HepG2 (cell line): ENCODE results near the gene CMTM4. TPM values are rescaled to one million over a fixed set of nuclear protein-coding genes. Genes with fewer than 3 reads are reported as not detected.

Experiments used
- AKAP8 ChIP-seq: sonication (generic); formaldehyde crosslinking; IDR thresholded peaks from 2 replicates; pipeline ENCODE4 v1.5.1; 2020; ENCODE audit warnings: mild to moderate bottlenecking, missing genetic modification reagents
- ARNT ChIP-seq: fragments of 450-650 bp; IDR thresholded peaks from 2 replicates; pipeline ENCODE4 v1.6.1; 2017
- DPF2 ChIP-seq: sonication (generic); formaldehyde crosslinking; IDR thresholded peaks from 2 replicates; pipeline ENCODE4 v1.4.0; 2020; ENCODE audit warnings: mild to moderate bottlenecking, low read depth, missing genetic modification reagents, borderline replicate concordance
- KAT7 ChIP-seq: IDR thresholded peaks from 2 replicates; pipeline ENCODE4 v1.6.1; 2018; ENCODE audit warnings: borderline replicate concordance, missing compliant biosample characterization
- NFE2 ChIP-seq: sonication (generic); formaldehyde crosslinking; IDR thresholded peaks from 2 replicates; pipeline ENCODE4 v1.4.0; 2020; ENCODE audit warnings: missing genetic modification reagents
- NR2C2 ChIP-seq: sonication (generic); formaldehyde crosslinking; IDR thresholded peaks from 2 replicates; pipeline ENCODE4 v1.4.0; 2020; ENCODE audit warnings: missing genetic modification reagents, mild to moderate bottlenecking, moderate library complexity, borderline replicate concordance
- NR2F6 ChIP-seq, 2 experiments: IDR thresholded peaks; 2 replicates each; pipeline ENCODE4 v1.6.1; 2016; ENCODE audit warnings: antibody characterized with exemption in 1 of 2, mild to moderate bottlenecking in 1 of 2
- RFXAP ChIP-seq: sonication (generic); formaldehyde crosslinking; IDR thresholded peaks from 2 replicates; pipeline ENCODE4 v1.4.0; 2020; ENCODE audit warnings: missing genetic modification reagents, borderline replicate concordance
- TSC22D2 ChIP-seq: sonication (generic); formaldehyde crosslinking; IDR thresholded peaks from 2 replicates; pipeline ENCODE4 v1.5.1; 2020; ENCODE audit warnings: missing genetic modification reagents, mild to moderate bottlenecking, borderline replicate concordance
- ZMAT3 ChIP-seq: sonication (generic); formaldehyde crosslinking; conservative IDR thresholded peaks from 2 replicates; pipeline ENCODE4 v1.7.0; 2021; ENCODE audit warnings: missing genetic modification reagents
- ZNF234 ChIP-seq: sonication (generic); formaldehyde crosslinking; conservative IDR thresholded peaks from 2 replicates; pipeline ENCODE4 v1.5.1; 2020; ENCODE audit warnings: mild to moderate bottlenecking, missing genetic modification reagents
- ZNF543 ChIP-seq: sonication (generic); formaldehyde crosslinking; IDR thresholded peaks from 2 replicates; pipeline ENCODE4 v1.4.0; 2020; ENCODE audit warnings: mild to moderate bottlenecking, missing genetic modification reagents
- ZNF724P ChIP-seq: sonication (generic); formaldehyde crosslinking; IDR thresholded peaks from 2 replicates; pipeline ENCODE4 v1.8.0; 2022; ENCODE audit warnings: missing genetic modification reagents, borderline replicate concordance
- polyA plus RNA-seq, 8 experiments: library from polyadenylated mRNA; depleted of rRNA in 3 of 8; stranded (reverse) in 7 of 8; unstranded in 1 of 8; fragments of >200 nt; fragmentation: Illumina TruSeq in 4 of 8; extraction: Trizol in 4 of 8; gene quantifications; 2 replicates each; pipeline versions ENCODE4 v1.2.1 to v1.2.3, GENCODE V29; 2011 to 2016; ENCODE audit warnings: low read depth in 4 of 8, missing spikeins in 1 of 8, mixed read lengths in 1 of 8; ENCODE audit not compliant: insufficient read depth in 1 of 8
- total RNA-seq, 5 experiments: library from RNA; depleted of rRNA; stranded (reverse); fragments of >200 nt; fragmentation: Illumina TruSeq; extraction: Trizol; gene quantifications; 2 replicates each; pipeline ENCODE4 v1.2.3, GENCODE V29; 2016; ENCODE audit warnings: low read depth in 1 of 5
- TF ChIP-seq, protein P1 (sequence below): sonication (generic); formaldehyde crosslinking; IDR thresholded peaks from 2 replicates; pipeline ENCODE4; 2020; ENCODE audit warnings: missing genetic modification reagents, mild to moderate bottlenecking, borderline replicate concordance
- TF ChIP-seq, protein P2 (sequence below): sonication (generic); formaldehyde crosslinking; IDR thresholded peaks from 2 replicates; pipeline ENCODE4 v1.4.0; 2020; ENCODE audit warnings: low read depth, mild to moderate bottlenecking, missing genetic modification reagents
- TF ChIP-seq, protein P3 (sequence below): sonication (generic); formaldehyde crosslinking; IDR thresholded peaks from 2 replicates; pipeline ENCODE4 v1.5.0; 2020; ENCODE audit warnings: missing genetic modification reagents
- TF ChIP-seq, protein P4 (sequence below), 2 experiments: fragments of 450-650 bp in 1 of 2; sonication (generic) in 1 of 2; formaldehyde crosslinking; IDR thresholded peaks; 2 replicates each; pipeline versions ENCODE4 v1.5.0 to v1.8.0; 2020 to 2022; ENCODE audit warnings: mild to moderate bottlenecking in 1 of 2, missing genetic modification reagents in 1 of 2
- TF ChIP-seq, protein P5 (sequence below): sonication (generic); formaldehyde crosslinking; IDR thresholded peaks from 2 replicates; pipeline ENCODE4 v1.4.0; 2020; ENCODE audit warnings: missing genetic modification reagents, borderline replicate concordance
- TF ChIP-seq, protein P6 (sequence below): sonication (generic); formaldehyde crosslinking; IDR thresholded peaks from 2 replicates; pipeline ENCODE4 v1.5.0; 2020; ENCODE audit warnings: missing genetic modification reagents

The CMTM4 gene
- total and polyA plus RNA-seq, 2 of the 13 experiments (the other 11 are each of a cell fraction or from before 2014, with no cell fraction given): 32.0 to 36.3 TPM

DNA sequence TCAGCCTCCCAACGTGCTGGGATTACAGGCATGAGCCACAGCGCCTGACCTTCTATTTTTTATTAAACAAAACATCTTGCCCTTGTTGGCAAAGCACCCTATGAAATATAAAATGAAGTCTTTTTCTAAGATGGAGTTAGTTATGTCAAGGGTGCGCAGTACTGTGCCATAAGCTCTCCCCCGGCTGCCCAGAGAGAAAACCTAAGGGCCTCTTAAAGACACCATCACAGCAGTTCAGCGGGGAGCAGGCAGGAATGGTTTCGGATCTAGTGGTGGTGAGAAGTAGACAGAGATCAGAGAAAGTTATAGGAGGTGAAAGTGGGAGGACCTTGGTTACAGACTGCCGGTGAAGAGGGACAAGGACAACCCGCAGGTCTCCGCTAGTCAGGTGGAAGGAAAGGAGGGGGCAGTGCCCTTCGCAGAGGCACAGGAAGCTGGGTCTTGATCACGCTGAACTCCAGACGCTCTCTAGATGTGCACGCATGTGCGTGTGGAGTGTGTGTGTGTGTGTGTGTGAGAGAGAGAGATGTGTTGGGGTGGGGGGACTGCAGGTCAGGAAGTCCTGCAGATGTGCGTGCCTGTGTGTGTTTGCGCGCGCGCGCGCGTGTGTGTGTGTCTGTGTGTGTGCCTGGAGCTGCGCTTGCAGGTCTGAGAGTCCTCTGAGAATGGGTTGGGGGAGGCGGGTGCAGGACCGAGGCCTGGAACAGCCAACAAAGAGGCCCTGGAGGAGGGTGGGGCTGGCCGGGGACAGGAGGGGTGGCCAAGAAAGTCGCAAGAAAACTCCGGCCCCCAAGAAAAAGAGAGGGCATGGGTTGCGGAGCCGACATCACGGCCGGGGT is 92.8 kb downstream of the CMTM4 start (continued):
- TF ChIP-seq, protein P1, sequence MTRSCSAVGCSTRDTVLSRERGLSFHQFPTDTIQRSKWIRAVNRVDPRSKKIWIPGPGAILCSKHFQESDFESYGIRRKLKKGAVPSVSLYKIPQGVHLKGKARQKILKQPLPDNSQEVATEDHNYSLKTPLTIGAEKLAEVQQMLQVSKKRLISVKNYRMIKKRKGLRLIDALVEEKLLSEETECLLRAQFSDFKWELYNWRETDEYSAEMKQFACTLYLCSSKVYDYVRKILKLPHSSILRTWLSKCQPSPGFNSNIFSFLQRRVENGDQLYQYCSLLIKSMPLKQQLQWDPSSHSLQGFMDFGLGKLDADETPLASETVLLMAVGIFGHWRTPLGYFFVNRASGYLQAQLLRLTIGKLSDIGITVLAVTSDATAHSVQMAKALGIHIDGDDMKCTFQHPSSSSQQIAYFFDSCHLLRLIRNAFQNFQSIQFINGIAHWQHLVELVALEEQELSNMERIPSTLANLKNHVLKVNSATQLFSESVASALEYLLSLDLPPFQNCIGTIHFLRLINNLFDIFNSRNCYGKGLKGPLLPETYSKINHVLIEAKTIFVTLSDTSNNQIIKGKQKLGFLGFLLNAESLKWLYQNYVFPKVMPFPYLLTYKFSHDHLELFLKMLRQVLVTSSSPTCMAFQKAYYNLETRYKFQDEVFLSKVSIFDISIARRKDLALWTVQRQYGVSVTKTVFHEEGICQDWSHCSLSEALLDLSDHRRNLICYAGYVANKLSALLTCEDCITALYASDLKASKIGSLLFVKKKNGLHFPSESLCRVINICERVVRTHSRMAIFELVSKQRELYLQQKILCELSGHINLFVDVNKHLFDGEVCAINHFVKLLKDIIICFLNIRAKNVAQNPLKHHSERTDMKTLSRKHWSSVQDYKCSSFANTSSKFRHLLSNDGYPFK (CRISPR knock-in tag): peak; percentile 74; the same call in 1 of the 2 replicates
- no peak for TF ChIP-seq ZNF724P (CRISPR knock-in tag)
- TF ChIP-seq ZNF543: 0 out of 2 replicates have a peak, but pooled peaks have one; percentile 26
- peak; percentile 65; the same call in 1 of the 2 replicates for TF ChIP-seq KAT7 (CRISPR knock-in tag)
- TF ChIP-seq, protein P2, sequence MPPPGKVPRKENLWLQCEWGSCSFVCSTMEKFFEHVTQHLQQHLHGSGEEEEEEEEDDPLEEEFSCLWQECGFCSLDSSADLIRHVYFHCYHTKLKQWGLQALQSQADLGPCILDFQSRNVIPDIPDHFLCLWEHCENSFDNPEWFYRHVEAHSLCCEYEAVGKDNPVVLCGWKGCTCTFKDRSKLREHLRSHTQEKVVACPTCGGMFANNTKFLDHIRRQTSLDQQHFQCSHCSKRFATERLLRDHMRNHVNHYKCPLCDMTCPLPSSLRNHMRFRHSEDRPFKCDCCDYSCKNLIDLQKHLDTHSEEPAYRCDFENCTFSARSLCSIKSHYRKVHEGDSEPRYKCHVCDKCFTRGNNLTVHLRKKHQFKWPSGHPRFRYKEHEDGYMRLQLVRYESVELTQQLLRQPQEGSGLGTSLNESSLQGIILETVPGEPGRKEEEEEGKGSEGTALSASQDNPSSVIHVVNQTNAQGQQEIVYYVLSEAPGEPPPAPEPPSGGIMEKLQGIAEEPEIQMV (CRISPR knock-in tag): peak; percentile 57; the same call in 1 of the 2 replicates
- TF ChIP-seq DPF2 (CRISPR knock-in tag): peak; percentile 27; the same call in 1 of the 2 replicates
- TF ChIP-seq TSC22D2 (CRISPR knock-in tag): 0 out of 2 replicates have a peak, but pooled peaks have one; percentile 10
- peak; percentile 55 for TF ChIP-seq NR2C2 (CRISPR knock-in tag)
- TF ChIP-seq ARNT: peak; percentile 81; the same call in 1 of the 2 replicates
- TF ChIP-seq, protein P3, sequence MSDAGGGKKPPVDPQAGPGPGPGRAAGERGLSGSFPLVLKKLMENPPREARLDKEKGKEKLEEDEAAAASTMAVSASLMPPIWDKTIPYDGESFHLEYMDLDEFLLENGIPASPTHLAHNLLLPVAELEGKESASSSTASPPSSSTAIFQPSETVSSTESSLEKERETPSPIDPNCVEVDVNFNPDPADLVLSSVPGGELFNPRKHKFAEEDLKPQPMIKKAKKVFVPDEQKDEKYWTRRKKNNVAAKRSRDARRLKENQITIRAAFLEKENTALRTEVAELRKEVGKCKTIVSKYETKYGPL (CRISPR knock-in tag): no peak
- TF ChIP-seq, protein P4, sequence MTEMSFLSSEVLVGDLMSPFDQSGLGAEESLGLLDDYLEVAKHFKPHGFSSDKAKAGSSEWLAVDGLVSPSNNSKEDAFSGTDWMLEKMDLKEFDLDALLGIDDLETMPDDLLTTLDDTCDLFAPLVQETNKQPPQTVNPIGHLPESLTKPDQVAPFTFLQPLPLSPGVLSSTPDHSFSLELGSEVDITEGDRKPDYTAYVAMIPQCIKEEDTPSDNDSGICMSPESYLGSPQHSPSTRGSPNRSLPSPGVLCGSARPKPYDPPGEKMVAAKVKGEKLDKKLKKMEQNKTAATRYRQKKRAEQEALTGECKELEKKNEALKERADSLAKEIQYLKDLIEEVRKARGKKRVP (CRISPR knock-in tag; IDR thresholded peaks at IDR 0.05): no peak
- TF ChIP-seq RFXAP: peak; percentile 10; the same call in 1 of the 2 replicates
- no peak for TF ChIP-seq ZNF234 (CRISPR knock-in tag)
- TF ChIP-seq NFE2: no peak
- TF ChIP-seq, protein P5, sequence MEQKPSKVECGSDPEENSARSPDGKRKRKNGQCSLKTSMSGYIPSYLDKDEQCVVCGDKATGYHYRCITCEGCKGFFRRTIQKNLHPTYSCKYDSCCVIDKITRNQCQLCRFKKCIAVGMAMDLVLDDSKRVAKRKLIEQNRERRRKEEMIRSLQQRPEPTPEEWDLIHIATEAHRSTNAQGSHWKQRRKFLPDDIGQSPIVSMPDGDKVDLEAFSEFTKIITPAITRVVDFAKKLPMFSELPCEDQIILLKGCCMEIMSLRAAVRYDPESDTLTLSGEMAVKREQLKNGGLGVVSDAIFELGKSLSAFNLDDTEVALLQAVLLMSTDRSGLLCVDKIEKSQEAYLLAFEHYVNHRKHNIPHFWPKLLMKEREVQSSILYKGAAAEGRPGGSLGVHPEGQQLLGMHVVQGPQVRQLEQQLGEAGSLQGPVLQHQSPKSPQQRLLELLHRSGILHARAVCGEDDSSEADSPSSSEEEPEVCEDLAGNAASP (CRISPR knock-in tag): peak; percentile 8; the same call in 1 of the 2 replicates
- TF ChIP-seq ZMAT3 (CRISPR knock-in tag): peak; percentile 3; the same call in 1 of the 2 replicates
- no peak for TF ChIP-seq NR2F6 (IDR thresholded peaks at IDR 0.05)
- TF ChIP-seq NR2F6 (CRISPR knock-in tag; IDR thresholded peaks at IDR 0.05): peak; percentile 35; the same call in 1 of the 2 replicates
- 0 out of 2 replicates have a peak, but pooled peaks have one; percentile 49 for TF ChIP-seq AKAP8 (CRISPR knock-in tag)
- TF ChIP-seq, protein P6, sequence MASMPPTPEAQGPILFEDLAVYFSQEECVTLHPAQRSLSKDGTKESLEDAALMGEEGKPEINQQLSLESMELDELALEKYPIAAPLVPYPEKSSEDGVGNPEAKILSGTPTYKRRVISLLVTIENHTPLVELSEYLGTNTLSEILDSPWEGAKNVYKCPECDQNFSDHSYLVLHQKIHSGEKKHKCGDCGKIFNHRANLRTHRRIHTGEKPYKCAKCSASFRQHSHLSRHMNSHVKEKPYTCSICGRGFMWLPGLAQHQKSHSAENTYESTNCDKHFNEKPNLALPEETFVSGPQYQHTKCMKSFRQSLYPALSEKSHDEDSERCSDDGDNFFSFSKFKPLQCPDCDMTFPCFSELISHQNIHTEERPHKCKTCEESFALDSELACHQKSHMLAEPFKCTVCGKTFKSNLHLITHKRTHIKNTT (CRISPR knock-in tag): no peak
